GM23338 (cell line): ENCODE data around the gene FBXL20. TPM values are rescaled to one million over a fixed set of nuclear protein-coding genes. Genes with fewer than 3 reads are reported as not detected.
"Not testable (repeated sequence)": the region's sequence is repeated elsewhere in the genome, so short reads cannot be mapped to it uniquely, and the experiment has no call there.

Source experiments
- ATAC-seq: fragments of 200-7000 bp; cut with Tn5 transposase; 3 replicates; pipeline ENCODE4 v1.9.1; 2020
- DNase-seq: peaks from one replicate; pipeline ENCODE4 v3.0.0-alpha.2; 2015; ENCODE audit warnings: low spot score
- H2AFZ ChIP-seq: fragments of 200-600 bp; sonication (generic); 2 replicates; pipeline ENCODE4 v1.8.0; 2016; ENCODE audit warnings: antibody characterized with exemption, mild to moderate bottlenecking, moderate library complexity
- H3F3A ChIP-seq: fragments of 200-600 bp; sonication (generic); replicated peaks from 2 replicates; pipeline ENCODE4 v1.8.0; 2017; ENCODE audit warnings: antibody characterized with exemption, mixed run types, low read depth
- H3K27ac ChIP-seq: fragments of 200-600 bp; sonication (generic); 2 replicates; pipeline ENCODE4 v1.6.1; 2016; ENCODE audit warnings: low read depth
- H3K27me3 ChIP-seq: fragments of 200-600 bp; sonication (generic); 2 replicates; pipeline ENCODE4 v1.8.0; 2016; ENCODE audit warnings: mild to moderate bottlenecking, mixed run types, moderate library complexity; ENCODE audit not compliant: insufficient read depth
- H3K36me3 ChIP-seq: fragments of 200-600 bp; sonication (generic); 2 replicates; pipeline ENCODE4 v1.8.0; 2016; ENCODE audit warnings: mild to moderate bottlenecking; ENCODE audit not compliant: insufficient read depth
- H3K4me1 ChIP-seq: fragments of 200-600 bp; sonication (generic); 2 replicates; pipeline ENCODE4 v1.8.0; 2016; ENCODE audit warnings: mild to moderate bottlenecking, moderate library complexity; ENCODE audit not compliant: insufficient read depth
- H3K4me2 ChIP-seq: fragments of 200-600 bp; sonication (generic); 2 replicates; pipeline ENCODE4 v1.7.1; 2017; ENCODE audit warnings: mixed run types
- H3K4me3 ChIP-seq: fragments of 200-600 bp; sonication (generic); 2 replicates; pipeline ENCODE4 v1.6.1; 2016; ENCODE audit warnings: mixed run types
- H3K79me2 ChIP-seq: fragments of 200-600 bp; sonication (generic); replicated peaks from 2 replicates; pipeline ENCODE4 v1.8.0; 2017; ENCODE audit warnings: mild to moderate bottlenecking; ENCODE audit not compliant: insufficient read depth
- H3K9me2 ChIP-seq: fragments of 200-600 bp; sonication (generic); 2 replicates; pipeline ENCODE4 v1.8.0; 2017; ENCODE audit not compliant: insufficient read depth
- H4K20me1 ChIP-seq: fragments of 200-600 bp; sonication (generic); replicated peaks from 2 replicates; pipeline ENCODE4 v1.8.0; 2017; ENCODE audit warnings: mild to moderate bottlenecking; ENCODE audit not compliant: insufficient read depth
- H3K27ac Mint-ChIP-seq: 2 replicates; pipeline ENCODE4 v1.8.0; 2020; ENCODE audit warnings: inconsistent platforms, mild to moderate bottlenecking, moderate library complexity, mixed read lengths
- H3K27me3 Mint-ChIP-seq: 3 replicates; pipeline ENCODE4 v1.8.0; 2022; ENCODE audit warnings: low read depth, mild to moderate bottlenecking, moderate library complexity, mixed read lengths, inconsistent platforms; ENCODE audit not compliant: insufficient read depth, poor library complexity
- H3K36me3 Mint-ChIP-seq: 3 replicates; pipeline ENCODE4 v1.8.0; 2021; ENCODE audit warnings: low read depth, mild to moderate bottlenecking, inconsistent platforms, moderate library complexity, mixed read lengths
- H3K4me1 Mint-ChIP-seq: 3 replicates; pipeline ENCODE4 v1.8.0; 2020; ENCODE audit warnings: mild to moderate bottlenecking, inconsistent platforms, mixed read lengths
- H3K4me3 Mint-ChIP-seq: 3 replicates; pipeline ENCODE4 v1.8.0; 2021; ENCODE audit warnings: moderate library complexity, mild to moderate bottlenecking, inconsistent platforms, mixed read lengths
- H3K9me3 Mint-ChIP-seq: 3 replicates; pipeline ENCODE4 v1.8.0; 2020; ENCODE audit warnings: moderate library complexity, mild to moderate bottlenecking, inconsistent platforms, mixed read lengths
- JUNB ChIP-seq: IDR thresholded peaks from one replicate; pipeline ENCODE4 v1.6.1; 2016; ENCODE audit warnings: antibody characterized with exemption; ENCODE audit not compliant: unreplicated experiment
- NANOG ChIP-seq: IDR thresholded peaks from 2 replicates; pipeline ENCODE4 v1.6.1; 2016; ENCODE audit warnings: antibody characterized with exemption, borderline replicate concordance
- POLR2AphosphoS5 ChIP-seq: IDR thresholded peaks from 2 replicates; pipeline ENCODE4 v1.6.1; 2016; ENCODE audit warnings: antibody characterized with exemption, low read depth
- STAT1 ChIP-seq: IDR thresholded peaks from one replicate; pipeline ENCODE4 v1.6.1; 2016; ENCODE audit warnings: antibody characterized with exemption; ENCODE audit not compliant: unreplicated experiment
- ZNF114 ChIP-seq: fragments of 250-450 bp; sonication (Bioruptor Pico); IDR thresholded peaks from 2 replicates; pipeline ENCODE4 v1.5.0; 2020; ENCODE audit warnings: mild to moderate bottlenecking, moderate library complexity
- ZNF331 ChIP-seq: fragments of 250-450 bp; sonication (Bioruptor Pico); IDR thresholded peaks from 2 replicates; pipeline ENCODE4 v1.5.0; 2020; ENCODE audit warnings: low read depth, mild to moderate bottlenecking, moderate library complexity
- polyA plus RNA-seq: library from polyadenylated mRNA; unstranded; fragments of >200 nt; fragmentation: Nextera tagmentation; extraction: Ambion mirVana; gene quantifications from 2 replicates; pipeline ENCODE4 v1.2.1, GENCODE V29; 2016
- total RNA-seq: library from RNA; depleted of rRNA; stranded (reverse); fragments of >200 nt; shearing (Covaris generic); gene quantifications from 2 replicates; pipeline ENCODE4 v1.2.3, GENCODE V29; 2014
- TF ChIP-seq, protein P1 (sequence below): IDR thresholded peaks from 2 replicates; pipeline ENCODE4 v1.6.1; 2016; ENCODE audit warnings: antibody characterized with exemption
- TF ChIP-seq, protein P2 (sequence below): fragments of 250-450 bp; sonication (Bioruptor Pico); IDR thresholded peaks from 2 replicates; pipeline ENCODE4 v1.5.0; 2020; ENCODE audit warnings: mild to moderate bottlenecking, moderate library complexity

Gene FBXL20
- total and polyA plus RNA-seq, 2 experiments from 2014 or later: 2.9 to 6.9 TPM

DNA sequence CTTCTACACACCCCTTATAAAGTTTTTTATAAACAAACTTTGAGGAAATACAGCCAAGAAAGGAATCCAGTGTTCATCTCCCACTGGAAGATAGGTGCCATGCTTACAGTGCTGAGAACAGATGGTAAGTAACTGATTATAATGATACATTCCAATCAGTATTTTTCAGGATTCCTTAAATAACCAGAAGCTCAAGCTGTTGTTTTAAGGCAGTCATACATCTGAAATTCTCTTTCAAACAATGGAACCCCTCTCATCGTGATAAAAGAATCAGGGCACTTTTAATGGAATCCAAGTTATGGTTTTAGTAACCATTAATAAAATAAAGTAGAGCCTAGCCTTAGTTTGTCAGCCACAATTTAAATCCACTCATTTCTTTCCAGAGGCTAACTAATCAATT is 119.6 kb downstream of the FBXL20 start:
- Histone ChIP-seq H3K9me2 (no peaks in the 10 kb centered on the region), H4K20me1 (no peaks in the 10 kb centered on the region), H3K79me2 (no peaks in the 10 kb centered on the region), H3K4me3 (no peak overlapping the region), H3K27me3 (no peaks in the 10 kb centered on the region), H3F3A (no peaks in the 10 kb centered on the region), H3K4me1 (peaks cover 14% of the 10 kb centered on the region; the same call in 1 of the 2 replicates), H3K36me3 (no peaks in the 10 kb centered on the region), H3K27ac (no peak overlapping the region; the same call in 1 of the 2 replicates), H3K4me2 (no peak overlapping the region), H2AFZ (no peak overlapping the region)
- ATAC-seq: no peak
- Mint-ChIP-seq H3K4me3 (no peak overlapping the region), H3K36me3 (no peaks in the 10 kb centered on the region), H3K27ac (no peak overlapping the region), H3K4me1 (peaks cover 3% of the 10 kb centered on the region; the same call in 2 of the 3 replicates), H3K9me3 (no peaks in the 10 kb centered on the region), H3K27me3 (no peaks in the 10 kb centered on the region)
- TF ChIP-seq JUNB (no peak), POLR2AphosphoS5 (no peak), STAT1 (no peak), ZNF331 (CRISPR knock-in tag) (no peak), ZNF114 (CRISPR knock-in tag) (no peak), NANOG (no peak)
- TF ChIP-seq, protein P1, sequence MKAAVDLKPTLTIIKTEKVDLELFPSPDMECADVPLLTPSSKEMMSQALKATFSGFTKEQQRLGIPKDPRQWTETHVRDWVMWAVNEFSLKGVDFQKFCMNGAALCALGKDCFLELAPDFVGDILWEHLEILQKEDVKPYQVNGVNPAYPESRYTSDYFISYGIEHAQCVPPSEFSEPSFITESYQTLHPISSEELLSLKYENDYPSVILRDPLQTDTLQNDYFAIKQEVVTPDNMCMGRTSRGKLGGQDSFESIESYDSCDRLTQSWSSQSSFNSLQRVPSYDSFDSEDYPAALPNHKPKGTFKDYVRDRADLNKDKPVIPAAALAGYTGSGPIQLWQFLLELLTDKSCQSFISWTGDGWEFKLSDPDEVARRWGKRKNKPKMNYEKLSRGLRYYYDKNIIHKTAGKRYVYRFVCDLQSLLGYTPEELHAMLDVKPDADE: no peak
- TF ChIP-seq, protein P2, sequence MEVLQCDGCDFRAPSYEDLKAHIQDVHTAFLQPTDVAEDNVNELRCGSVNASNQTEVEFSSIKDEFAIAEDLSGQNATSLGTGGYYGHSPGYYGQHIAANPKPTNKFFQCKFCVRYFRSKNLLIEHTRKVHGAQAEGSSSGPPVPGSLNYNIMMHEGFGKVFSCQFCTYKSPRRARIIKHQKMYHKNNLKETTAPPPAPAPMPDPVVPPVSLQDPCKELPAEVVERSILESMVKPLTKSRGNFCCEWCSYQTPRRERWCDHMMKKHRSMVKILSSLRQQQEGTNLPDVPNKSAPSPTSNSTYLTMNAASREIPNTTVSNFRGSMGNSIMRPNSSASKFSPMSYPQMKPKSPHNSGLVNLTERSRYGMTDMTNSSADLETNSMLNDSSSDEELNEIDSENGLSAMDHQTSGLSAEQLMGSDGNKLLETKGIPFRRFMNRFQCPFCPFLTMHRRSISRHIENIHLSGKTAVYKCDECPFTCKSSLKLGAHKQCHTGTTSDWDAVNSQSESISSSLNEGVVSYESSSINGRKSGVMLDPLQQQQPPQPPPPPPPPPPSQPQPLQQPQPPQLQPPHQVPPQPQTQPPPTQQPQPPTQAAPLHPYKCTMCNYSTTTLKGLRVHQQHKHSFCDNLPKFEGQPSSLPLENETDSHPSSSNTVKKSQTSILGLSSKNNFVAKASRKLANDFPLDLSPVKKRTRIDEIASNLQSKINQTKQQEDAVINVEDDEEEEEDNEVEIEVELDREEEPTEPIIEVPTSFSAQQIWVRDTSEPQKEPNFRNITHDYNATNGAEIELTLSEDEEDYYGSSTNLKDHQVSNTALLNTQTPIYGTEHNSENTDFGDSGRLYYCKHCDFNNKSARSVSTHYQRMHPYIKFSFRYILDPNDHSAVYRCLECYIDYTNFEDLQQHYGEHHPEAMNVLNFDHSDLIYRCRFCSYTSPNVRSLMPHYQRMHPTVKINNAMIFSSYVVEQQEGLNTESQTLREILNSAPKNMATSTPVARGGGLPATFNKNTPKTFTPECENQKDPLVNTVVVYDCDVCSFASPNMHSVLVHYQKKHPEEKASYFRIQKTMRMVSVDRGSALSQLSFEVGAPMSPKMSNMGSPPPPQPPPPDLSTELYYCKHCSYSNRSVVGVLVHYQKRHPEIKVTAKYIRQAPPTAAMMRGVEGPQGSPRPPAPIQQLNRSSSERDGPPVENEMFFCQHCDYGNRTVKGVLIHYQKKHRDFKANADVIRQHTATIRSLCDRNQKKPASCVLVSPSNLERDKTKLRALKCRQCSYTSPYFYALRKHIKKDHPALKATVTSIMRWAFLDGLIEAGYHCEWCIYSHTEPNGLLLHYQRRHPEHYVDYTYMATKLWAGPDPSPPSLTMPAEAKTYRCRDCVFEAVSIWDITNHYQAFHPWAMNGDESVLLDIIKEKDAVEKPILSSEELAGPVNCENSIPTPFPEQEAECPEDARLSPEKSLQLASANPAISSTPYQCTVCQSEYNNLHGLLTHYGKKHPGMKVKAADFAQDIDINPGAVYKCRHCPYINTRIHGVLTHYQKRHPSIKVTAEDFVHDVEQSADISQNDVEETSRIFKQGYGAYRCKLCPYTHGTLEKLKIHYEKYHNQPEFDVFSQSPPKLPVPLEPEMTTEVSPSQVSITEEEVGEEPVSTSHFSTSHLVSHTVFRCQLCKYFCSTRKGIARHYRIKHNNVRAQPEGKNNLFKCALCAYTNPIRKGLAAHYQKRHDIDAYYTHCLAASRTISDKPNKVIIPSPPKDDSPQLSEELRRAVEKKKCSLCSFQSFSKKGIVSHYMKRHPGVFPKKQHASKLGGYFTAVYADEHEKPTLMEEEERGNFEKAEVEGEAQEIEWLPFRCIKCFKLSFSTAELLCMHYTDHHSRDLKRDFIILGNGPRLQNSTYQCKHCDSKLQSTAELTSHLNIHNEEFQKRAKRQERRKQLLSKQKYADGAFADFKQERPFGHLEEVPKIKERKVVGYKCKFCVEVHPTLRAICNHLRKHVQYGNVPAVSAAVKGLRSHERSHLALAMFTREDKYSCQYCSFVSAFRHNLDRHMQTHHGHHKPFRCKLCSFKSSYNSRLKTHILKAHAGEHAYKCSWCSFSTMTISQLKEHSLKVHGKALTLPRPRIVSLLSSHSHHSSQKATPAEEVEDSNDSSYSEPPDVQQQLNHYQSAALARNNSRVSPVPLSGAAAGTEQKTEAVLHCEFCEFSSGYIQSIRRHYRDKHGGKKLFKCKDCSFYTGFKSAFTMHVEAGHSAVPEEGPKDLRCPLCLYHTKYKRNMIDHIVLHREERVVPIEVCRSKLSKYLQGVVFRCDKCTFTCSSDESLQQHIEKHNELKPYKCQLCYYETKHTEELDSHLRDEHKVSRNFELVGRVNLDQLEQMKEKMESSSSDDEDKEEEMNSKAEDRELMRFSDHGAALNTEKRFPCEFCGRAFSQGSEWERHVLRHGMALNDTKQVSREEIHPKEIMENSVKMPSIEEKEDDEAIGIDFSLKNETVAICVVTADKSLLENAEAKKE: no peak
- no peak for DNase-seq

- not testable (repeated sequence) for H3K4me1 Mint-ChIP-seq, H3K27ac Mint-ChIP-seq, H3K36me3 Mint-ChIP-seq, H3K79me2 ChIP-seq, H3K4me2 ChIP-seq, H3K27ac ChIP-seq, H3K4me3 ChIP-seq, H3K9me2 ChIP-seq, H3K27me3 Mint-ChIP-seq, H2AFZ ChIP-seq, H3K27me3 ChIP-seq, H3K9me3 Mint-ChIP-seq, H3K4me3 Mint-ChIP-seq, H4K20me1 ChIP-seq, ATAC-seq, H3F3A ChIP-seq, H3K36me3 ChIP-seq, DNase-seq
- H3K4me1 ChIP-seq: peaks cover 14% of the 10 kb centered on the region; the same call in 1 of the 2 replicates
Measured at GRCh38 chr17:39278246-39278645, 123.2 kb downstream of the FBXL20 start.
